GM12891 (cell line): Measurements from ENCODE around the gene OTOG.

Source experiments
- POLR2A ChIP-seq: IDR thresholded peaks from 2 replicates; pipeline ENCODE4 v1.6.1; 2011; ENCODE audit warnings: low read depth, low read length, control low read depth
- POLR2AphosphoS5 ChIP-seq: IDR thresholded peaks from 2 replicates; pipeline ENCODE4 v1.6.1; 2011; ENCODE audit warnings: low read depth, low read length, control low read depth
- POU2F2 ChIP-seq: IDR thresholded peaks from 2 replicates; pipeline ENCODE4 v1.6.1; 2011; ENCODE audit warnings: low read depth, mild to moderate bottlenecking, control low read depth, low read length, moderate library complexity
- TAF1 ChIP-seq: IDR thresholded peaks from 2 replicates; pipeline ENCODE4 v1.6.1; 2011; ENCODE audit warnings: low read depth, low read length, control low read depth

DNA sequence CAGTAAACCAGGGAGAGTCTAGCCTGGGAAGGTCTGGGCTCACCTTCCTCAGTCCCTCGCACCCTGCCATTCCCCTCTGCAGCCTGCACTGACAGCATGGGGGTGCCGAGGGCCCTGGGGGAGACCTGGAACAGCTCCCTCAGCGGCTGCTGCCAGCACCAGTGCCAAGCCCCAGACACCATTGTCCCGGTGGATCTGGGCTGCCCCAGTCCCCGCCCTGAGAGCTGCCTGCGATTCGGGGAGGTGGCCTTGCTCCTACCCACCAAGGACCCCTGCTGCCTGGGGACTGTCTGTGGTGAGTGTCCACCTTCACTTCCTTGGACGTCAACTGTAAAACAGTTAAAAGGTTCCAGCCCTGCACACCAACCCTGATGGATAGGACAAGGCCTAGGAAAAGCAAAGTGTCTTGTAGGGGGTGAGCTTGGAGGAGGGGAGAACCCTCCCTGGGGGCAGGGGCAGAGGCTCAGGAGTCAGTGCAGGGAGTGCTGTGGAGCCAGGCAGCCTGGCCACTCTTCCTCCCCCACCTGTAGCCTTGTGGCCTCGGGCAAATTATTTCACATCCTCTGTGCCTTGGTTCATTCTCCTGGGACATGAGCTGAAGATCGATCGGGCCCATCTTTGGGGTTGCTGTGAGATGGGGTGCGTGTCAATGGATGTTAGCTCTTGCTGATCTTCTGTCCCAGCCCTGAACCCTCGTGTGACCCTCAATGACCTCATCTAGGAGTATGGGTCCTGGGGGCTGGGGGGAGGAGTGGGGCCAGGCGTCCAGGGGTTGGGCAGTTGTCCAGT, 87.1 kb downstream of the OTOG start:
- no peak for TF ChIP-seq POLR2AphosphoS5
- TF ChIP-seq POLR2A, result no peak
- no peak for TF ChIP-seq POU2F2
- no peak for TF ChIP-seq TAF1
